Measurements from ENCODE around the gene CRHR1.
"Not testable (repeated sequence)": the region's sequence is repeated elsewhere in the genome, so short reads cannot be mapped to it uniquely, and the experiment has no call there.

CRHR1 gene

GRCh38 chr17:45845376-45846185 lies 61.5 kb downstream of the CRHR1 start:
- no peak for DNase-seq (ENCODE audit: low read depth)

DNA sequence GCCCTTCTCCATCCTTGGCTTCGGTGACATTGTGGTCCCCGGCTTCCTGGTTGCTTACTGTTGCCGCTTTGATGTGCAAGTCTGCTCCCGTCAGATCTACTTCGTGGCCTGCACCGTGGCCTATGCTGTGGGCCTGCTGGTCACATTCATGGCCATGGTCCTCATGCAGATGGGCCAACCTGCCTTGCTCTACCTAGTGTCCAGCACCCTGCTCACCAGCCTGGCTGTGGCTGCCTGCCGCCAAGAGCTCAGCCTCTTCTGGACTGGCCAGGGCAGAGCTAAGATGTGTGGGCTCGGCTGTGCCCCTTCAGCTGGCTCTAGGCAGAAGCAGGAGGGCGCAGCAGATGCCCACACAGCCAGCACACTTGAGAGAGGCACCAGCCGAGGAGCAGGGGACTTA lies 62.1 kb downstream of the CRHR1 start:
- DNase-seq (ENCODE audit: low read depth): no peak

DNA sequence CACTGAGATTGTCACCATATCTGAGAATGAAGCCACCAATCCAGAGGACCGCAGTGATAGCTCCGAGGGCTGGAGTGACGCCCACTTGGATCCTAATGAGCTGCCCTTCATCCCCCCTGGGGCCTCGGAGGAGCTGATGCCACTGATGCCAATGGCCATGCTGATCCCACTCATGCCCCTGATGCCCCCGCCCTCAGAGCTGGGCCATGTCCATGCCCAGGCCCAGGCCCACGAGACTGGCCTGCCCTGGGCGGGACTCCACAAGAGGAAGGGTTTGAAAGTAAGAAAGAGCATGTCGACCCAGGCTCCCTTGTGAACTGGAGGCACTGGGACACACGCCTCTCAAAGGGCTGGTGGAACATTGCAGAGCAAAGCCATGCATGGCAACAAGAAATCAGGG lies 62.5 kb downstream of the CRHR1 start:
- DNase-seq (ENCODE audit: low read depth): no peak

DNA sequence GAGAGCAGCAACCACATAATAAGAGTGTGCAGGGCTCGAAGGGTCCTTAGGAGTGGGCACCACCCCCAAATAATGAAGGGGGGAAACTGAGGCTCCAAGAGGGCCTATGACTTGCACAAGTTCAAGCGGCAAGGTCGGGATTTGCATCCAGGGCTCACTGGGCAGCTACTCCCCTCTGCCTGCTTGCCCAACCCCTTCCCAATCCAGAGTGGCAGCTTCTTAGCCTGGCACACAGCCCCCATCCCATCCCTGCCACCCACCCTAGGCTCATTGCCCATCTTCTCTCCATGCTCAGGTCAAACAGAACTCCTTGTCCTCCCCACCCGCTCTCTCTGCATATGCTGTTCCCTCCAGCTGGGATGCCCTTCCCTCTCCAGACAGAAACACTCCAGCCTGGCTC lies 63.0 kb downstream of the CRHR1 start:
- DNase-seq (ENCODE audit: low read depth): no peak

DNA sequence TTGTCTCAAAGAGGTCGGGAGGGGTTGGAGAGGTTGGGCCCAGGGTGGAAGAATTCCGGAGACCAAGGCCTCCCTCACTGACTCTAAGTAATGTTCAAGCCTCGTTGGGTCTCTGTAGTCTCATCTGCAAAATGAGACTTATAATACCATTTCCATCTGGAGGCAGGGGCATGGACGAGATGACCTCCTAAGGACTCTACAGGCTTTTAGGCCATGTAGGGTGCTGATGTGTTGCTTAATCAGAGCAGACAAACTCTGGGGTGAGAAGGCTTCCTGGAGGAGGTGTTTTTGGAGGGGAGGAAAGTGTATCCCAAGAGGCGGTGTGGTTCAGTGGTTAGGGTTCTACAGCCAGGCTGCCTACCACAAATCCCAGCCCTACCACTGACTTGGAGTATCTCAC lies 63.6 kb downstream of the CRHR1 start:
- no peak for DNase-seq (ENCODE audit: low read depth)

DNA sequence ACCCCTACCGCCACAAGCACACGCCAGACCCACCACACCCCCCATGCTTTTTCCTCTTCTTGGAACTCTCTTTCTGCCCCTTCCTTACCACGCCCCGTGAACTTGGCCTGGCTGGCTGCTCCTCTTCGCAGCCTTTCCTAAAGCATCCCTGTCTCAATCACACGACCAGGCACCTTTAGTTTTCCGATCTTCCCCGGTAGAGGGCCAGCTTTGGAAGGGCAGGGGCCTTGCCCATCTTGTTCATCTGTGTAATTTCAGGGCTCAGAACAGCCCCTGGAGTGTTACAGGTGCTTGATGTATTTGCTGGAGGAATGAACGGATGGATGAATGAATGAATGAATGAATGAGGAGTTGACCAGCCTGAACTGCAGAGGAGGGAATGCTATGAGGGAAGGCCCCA lies 64.3 kb downstream of the CRHR1 start:
- DNase-seq (ENCODE audit: low read depth): no peak

DNA sequence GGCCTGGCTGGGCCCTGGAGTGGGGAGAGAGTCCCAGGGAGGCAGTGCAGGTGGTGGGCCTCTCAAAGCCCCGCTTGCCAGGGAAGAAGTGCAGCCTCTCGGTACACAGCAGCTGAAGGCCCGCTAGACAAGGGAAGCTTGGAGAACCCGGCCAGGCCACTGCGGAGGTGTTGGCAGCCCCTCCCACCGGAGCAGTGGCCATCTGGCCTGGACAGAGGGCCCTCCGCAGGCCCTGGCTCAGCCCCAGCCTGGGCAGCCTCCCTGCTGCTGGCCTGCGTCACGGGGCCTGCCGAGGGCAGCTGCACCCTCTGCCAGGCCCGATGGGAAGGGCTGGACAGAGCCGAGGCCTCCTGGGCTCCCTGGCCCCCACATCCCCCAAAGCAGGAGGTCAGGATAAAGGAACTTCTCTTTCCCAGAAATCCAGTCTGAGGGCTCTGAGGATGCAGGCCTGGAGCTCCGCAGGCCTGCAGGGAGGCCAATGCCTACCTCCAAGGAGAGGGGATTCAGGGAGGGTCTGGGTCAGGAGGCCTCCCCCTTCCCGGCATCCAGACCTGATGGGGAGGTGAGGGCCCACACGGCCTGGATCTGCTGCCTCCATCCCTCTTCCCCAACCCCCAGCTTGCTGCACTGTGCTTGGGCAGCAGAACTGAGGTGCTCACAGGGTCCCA lies 64.9 kb downstream of the CRHR1 start:
- DNase-seq (ENCODE audit: low read depth): no peak

- DNase-seq (ENCODE audit: low read depth): no peak
Observed at GRCh38 chr17:45849536-45849990, 65.4 kb downstream of the CRHR1 start.

GRCh38 chr17:45850011-45850410 lies 65.9 kb downstream of the CRHR1 start:
- no peak for DNase-seq (ENCODE audit: low read depth)

- DNase-seq (ENCODE audit: low read depth): no peak
Observed at GRCh38 chr17:45850468-45850867, 66.3 kb downstream of the CRHR1 start.

DNA sequence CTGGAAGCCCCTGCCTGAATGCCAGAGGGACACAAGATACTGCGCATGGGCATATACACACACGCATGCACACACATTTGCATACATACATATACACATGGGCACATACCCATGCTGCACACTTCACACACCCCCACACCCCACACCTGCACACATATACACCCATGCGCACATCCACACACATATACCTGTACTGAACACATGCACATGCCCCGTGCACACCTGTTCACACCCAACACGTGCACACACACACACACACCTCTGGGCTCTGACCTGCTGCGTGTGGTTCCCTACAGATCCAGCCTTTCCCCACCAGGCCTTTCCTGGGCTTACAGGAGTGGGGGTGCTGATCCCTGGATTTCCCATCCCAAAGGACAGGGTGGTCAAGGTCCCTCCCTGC lies 66.9 kb downstream of the CRHR1 start:
- no peak for DNase-seq (ENCODE audit: low read depth)

GRCh38 chr17:45851464-45851863 lies 67.3 kb downstream of the CRHR1 start:
- DNase-seq (ENCODE audit: low read depth): no peak

DNA sequence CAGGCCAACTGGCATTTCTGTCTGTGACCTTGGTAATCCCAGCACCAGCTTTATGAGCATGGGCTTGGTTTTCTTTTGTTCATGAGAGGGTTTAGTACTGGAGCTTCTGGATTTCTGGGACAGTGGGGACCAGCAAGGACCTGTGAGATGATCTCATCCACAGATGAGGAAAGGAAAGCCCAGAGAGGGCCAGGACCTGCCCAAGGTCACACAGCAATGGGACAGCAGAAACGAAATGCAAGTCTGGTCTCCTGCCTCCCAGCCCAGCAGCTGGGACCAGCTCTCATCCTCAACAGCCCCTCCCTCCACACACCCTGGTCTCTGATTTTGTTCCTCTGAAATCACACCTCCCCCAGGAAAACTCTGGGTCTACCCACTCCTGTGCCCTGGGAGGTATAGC lies 67.8 kb downstream of the CRHR1 start:
- DNase-seq (ENCODE audit: low read depth): no peak

- peak; percentile 52 for DNase-seq (ENCODE audit: low read depth)
Observed at GRCh38 chr17:45852535-45853297, 68.6 kb downstream of the CRHR1 start.

- DNase-seq (ENCODE audit: low read depth): no peak
Observed at GRCh38 chr17:45854209-45854608, 70.1 kb downstream of the CRHR1 start.

DNA sequence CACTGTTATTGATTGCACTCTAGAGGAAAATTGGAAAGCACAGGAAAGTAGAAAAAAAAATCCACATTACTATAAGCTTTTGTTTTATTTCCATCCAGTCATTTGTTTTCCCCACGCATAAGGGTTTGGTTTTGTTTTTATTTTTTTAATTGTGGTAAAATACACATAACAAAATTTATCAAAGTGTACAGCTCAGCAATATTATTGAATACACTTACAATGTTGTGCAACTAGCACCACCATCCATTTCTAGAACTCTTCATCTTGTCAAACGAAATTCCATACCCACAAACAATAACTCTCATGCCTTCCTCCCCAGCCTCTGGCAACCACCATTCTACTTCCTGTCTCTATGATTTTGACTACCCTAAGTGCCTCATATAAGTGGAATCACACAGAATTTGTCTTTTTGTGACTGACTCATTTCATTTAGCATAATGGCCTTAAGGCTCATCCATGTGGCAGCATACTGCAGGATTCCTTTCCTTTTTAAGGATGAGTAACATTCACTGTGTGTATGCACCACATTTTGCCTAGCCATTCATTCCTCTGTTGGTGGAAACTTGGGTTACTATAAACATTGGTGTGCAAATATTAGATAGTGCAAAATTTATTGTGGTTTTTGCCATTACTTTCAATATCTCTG lies 71.7 kb downstream of the CRHR1 start:
- no peak for DNase-seq (ENCODE audit: low read depth)

DNA sequence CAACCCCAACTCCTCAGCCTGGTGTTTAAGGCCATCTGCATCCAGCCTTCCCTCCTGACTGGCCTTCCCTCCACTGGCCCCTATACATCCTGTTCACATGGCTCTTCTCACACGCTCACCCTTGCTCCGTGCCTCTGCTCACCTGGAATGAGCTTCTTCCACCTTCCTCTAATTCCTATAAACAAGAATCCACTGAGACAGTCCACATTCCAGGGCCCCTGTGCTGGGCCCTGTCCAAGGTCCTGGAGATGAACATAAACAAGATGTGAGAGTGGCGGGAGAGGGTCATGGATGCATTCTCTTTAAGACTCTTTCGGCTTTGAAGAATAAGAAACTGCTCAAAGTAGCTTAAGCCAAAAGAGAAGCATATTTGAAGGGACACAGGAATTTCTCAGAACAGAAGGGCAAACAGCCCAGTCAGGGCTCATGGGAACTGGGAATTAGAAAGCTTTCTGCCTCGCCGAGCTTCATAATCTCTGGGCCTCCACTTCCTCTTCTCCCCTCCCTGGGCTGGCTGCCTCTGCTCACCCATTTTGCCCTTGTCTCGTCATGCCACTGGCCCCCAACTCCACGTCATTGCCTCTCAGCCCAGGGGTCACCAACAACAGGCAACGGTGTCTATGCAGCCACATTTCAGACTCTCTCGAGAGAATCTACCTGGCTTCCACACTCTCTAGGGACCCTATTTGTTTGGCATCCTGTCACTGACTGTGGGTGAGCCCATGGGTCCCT lies 74.0 kb downstream of the CRHR1 start:
- no peak for DNase-seq (ENCODE audit: low read depth)

DNA sequence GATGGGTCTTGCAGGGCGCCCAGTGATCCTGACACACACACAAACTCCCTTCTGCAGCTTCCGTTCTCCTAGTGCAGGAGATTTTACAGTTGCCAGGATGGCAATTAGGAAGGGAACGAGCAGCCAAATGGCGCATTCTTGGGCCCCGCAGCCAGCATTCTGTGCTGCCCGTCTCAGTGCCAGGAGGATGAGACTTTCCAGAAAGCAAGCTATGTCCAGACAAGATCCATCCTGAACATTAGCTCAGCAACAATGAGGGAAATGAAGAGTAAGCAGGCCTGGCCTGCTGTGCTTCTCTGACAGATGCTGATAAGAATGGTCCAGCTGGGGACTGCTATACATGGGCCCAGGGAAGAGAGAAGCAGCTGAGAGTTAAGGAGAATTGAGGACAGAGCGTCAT lies 77.0 kb downstream of the CRHR1 start:
- DNase-seq (ENCODE audit: low read depth): no peak

DNA sequence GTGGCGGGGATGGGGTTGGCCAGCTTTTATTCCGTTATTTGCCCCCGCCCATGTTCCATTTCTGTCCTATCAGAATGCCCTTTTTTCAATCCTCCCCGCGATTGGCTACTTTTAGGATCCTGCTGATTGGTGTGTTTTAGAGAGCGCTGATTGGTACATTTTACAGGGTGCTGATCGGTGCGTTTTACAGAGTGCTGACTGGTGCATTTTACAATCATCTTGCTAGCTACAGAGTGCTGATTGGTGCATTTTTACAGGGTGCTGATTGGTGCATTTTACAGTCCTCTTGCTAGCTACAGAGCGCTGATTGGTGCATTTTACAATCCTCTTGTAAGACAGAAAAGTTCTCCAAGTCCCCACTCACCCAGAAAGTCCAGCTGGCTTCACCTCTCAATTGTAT lies 78.0 kb downstream of the CRHR1 start:
- DNase-seq (ENCODE audit: low read depth): not testable (repeated sequence)

DNA sequence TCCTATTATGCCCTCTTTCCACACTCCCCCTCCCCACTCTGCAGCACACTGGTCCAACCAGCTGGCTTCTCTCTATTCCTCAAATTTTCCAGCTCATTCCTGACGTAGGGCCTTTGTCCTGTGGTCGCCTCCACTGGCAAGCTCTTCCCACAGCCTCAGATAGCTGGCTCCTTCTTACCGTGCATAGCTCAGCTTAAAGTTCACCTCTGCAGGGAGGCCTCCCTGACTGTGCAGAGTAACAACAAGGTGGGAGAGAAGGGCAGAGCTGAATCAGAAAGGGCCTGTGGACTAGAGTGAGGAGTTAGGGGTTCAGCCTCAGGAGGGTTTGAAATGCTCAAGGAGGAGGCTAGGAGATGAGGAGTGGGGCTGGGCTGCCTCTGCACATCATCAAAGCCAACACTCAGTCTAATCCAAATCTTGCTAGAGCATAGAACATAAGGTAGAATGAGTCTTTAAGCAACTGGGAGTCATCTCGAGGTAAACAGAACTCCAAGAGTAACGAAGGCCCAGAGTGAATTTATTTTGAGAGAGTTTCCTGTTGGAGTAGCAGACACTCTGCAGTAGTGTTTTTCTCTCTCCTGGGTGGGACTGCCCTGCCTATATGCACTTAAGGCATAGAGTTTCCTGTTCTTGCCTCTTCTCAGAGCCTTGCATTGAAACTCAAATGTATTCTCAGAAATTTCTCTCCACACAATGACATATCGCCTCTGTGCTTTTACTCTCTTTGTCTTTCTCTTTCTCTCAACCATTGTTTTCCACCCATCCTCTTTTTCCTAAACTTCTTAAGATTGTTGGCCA lies 79.9 kb downstream of the CRHR1 start:
- DNase-seq (ENCODE audit: low read depth): no peak

- DNase-seq (ENCODE audit: low read depth): no peak
Observed at GRCh38 chr17:45867171-45867570, 83.1 kb downstream of the CRHR1 start.
